NOMO-1 treated with DMSO at 0.1 percent for 48 hours (cell line): ENCODE results near the gene GLI3.

ENCODE experiments used
- DNase-seq: peaks from one replicate; lab custom pipeline; 2025; ENCODE audit not compliant: unreplicated experiment; lab: John Stamatoyannopoulos, UW

Gene GLI3

DNA sequence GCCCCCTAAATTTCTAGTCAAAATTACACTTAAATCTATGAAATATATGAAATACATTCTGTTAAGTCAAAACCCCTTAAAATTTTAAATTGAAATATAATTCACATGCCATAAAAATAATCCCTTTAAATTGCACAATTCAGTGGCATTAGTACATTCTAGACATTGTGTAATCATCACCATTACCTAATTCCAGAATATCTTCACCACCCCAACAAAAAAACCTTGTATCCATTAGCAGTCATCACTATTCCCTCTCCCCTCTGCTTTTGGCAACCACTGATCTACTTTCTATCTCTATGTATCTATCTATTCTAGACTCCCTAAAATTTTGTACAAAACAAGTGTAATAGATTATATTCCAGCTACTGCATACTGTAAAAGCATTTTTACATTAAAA, 261.2 kb downstream of the GLI3 start:
- DNase-seq = no peak

DNA sequence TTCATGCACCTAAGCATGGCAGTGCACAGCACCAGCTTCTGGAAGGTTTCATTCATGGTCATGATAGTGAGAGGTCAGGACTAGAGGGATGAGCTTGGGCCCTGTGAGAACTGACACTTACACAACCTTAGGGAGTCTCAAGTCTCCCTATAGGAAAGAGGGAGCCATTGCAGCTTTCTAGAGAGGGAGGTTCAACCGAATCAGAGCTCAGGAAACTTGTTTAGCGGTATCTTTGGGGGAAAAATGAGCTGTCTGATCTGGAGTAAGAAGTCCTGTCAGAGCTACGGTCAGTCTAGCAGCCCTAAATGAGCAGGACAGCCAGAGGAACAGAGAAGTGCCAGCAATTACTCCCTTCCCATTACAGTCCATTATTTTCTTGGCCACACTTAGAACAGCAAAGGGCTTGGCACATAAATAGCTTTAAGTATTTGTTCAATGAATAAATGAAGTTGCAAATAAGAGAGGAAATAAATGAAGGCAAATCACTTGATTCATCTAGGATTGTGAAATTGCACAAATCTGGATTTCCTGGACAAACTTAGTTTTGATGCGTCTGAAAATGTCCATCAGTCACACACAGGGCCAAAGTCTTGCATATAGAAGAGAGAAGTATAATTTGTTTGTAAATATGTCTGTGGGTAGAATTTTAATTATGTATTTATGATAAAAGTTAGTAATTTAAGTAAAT, 262.0 kb downstream of the GLI3 start:
- DNase-seq = no peak

- no peak for DNase-seq
Observed at GRCh38 chr7:41973202-41973730, 263.7 kb downstream of the GLI3 start.

- DNase-seq = no peak
Observed at GRCh38 chr7:41972776-41973175, 264.2 kb downstream of the GLI3 start.

GRCh38 chr7:41972270-41972669, 264.7 kb downstream of the GLI3 start:
- DNase-seq = no peak

DNA sequence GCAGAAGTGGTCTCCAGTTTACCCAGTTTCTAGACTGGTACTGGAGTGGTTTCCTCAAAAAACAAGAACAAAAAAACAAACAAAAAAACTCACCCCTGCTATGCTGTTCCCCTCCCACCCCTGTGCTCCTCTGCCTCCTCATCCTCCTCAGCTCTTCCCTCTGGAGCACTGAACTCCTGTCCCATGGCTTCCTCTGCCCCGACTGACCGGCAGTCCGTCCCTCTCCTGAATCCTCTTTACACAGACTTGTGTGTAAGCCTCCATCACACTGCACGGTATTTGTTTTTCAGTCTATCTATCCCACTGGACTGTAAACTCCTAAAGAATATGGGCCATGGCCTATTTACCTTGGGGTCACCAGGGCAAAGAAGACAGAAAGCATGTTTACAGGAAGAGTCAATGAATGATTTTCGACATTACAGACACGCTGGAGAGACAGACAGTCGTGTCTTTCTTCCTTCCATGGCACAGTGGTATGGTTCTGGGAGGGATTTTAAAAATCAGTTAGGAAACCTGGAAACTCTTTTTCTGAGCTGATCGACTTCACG, 265.3 kb downstream of the GLI3 start:
- no peak for DNase-seq

DNA sequence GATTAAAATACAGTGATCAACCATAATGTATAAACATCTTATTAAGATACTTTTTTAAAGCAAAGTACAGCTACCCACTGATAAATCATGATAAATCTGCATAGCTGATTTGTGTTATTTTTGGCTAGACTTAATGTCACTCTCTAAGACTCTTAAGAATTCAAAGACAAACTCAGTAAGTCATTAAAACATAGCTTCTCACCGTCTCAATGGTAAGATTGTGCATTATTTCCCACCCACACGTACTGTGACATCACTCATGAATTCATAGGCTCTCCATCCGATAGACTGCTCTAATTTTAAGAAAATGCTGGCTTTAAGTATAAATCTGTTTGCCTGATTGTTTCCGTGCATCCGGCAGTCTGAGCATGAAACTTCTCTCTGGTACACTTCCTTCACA, 266.1 kb downstream of the GLI3 start:
- no peak for DNase-seq

DNA sequence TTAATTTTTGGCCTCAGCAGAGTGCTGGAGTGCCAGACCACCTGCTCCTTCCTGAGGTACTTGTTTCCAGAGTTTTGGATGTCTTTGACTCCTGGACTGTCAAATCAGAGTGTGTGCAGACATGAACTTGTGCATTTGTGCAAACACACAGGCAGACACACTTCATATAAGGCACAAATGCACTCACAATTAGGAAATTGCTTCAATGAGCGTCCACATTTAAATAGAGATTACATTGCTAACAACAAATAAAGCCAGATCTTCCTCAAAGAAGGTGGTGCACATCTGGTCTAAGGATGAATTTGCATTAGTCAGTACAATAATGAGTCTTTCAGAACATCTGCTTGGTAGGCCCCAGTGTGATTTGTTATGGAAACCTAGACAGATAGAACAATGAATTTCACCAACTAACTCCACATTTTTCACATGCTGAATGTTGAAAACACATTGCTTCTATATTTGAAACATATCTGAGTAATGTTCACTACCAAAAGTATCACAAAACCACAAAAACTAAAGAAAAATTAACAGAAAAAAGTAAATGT, 267.4 kb downstream of the GLI3 start:
- DNase-seq = no peak

GRCh38 chr7:41967156-41967555, 269.9 kb downstream of the GLI3 start:
- DNase-seq = no peak

DNA sequence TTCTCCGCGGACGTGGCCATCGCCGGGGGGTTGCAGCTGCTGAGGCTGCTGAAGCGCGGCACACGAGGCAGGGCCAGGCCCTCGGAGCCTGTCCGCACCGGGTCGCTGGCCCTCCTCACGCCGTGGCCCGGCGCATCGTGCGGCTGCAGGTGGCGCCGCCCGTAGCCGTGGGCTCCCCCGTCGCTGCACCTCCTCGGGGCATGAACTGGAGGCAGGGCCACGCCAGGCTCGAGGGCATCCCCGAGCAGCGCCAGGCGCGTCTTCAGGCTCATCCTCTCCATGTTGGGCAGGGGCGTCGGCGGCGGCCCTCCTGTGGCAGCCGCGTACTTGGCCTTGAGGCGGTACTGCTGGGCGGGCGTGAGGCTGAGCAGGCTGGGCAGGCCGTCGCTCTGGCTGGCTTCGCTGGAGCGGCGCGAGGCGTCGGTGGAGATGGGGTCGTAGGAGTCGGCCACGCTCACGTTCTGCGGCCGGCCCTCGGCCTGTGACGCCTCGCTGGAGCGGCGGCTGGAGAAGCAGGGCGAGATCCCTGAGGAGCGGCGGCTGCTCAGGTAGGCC, 271.0 kb downstream of the GLI3 start:
- DNase-seq = no peak

GRCh38 chr7:41964849-41965745, 271.9 kb downstream of the GLI3 start:
- no peak for DNase-seq

GRCh38 chr7:41964183-41964753, 272.7 kb downstream of the GLI3 start:
- no peak for DNase-seq

GRCh38 chr7:41956705-41957104, 280.3 kb downstream of the GLI3 start:
- DNase-seq = no peak

GRCh38 chr7:41955893-41956675, 280.9 kb downstream of the GLI3 start:
- DNase-seq = no peak

DNA sequence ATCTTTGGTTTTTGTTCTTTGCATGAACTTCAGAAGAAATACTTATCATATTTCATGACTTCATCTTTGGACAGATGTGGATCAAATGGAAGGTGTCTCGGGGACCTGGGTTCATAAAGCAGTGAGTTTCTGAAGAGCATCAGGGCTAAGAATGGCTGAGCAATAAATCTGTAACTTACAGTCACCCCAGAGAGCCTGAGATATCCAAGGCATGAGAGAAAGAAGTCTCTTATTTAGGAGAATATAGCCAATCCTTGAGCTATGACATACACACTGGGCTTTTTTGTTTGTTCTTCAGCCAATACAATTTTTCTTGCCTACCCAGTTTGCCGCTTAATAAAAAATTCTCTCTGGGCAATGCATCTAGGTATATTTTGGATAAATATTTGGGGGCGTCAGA, 281.6 kb downstream of the GLI3 start:
- no peak for DNase-seq

DNA sequence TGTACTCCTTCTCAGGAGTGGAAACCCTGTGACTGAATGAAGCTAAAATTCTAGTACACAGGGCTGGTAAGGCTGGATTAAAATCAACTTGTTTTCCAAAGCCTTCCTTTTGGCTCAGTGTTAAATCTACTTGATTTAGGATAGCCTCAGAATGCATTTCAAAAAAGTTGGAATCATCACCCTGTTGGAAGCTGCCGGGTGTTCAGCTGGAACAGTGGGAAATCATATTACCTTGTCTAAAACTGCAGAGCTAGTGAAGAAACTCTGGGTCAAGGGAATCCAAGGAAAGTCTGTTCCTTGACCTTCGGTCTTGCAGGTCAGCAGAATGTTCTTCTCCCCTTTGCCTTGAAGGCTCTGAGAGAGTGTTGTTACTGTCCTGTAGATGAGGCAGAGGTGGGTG, 282.0 kb downstream of the GLI3 start:
- no peak for DNase-seq

DNA sequence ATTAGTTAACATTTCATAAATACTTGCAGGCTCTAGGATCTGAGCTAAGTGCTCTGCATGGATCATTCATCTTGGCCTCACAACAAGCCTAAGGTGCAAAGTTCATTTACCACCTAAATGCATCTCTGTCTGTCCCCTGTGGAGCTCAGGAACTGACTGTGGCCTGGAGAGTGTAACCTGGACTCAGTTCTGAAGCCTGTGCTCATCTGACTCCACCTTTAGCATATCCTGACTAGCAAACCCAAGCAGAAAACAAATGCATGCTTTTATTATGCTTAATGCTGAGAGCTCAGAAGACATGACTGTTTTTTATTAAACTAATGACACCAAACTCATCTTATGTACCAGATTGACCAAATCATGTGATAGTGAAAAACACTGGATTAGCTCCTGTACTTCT, 288.5 kb downstream of the GLI3 start:
- DNase-seq = no peak

GRCh38 chr7:41943094-41943577, 293.9 kb downstream of the GLI3 start:
- peak; percentile 74 for DNase-seq

DNA sequence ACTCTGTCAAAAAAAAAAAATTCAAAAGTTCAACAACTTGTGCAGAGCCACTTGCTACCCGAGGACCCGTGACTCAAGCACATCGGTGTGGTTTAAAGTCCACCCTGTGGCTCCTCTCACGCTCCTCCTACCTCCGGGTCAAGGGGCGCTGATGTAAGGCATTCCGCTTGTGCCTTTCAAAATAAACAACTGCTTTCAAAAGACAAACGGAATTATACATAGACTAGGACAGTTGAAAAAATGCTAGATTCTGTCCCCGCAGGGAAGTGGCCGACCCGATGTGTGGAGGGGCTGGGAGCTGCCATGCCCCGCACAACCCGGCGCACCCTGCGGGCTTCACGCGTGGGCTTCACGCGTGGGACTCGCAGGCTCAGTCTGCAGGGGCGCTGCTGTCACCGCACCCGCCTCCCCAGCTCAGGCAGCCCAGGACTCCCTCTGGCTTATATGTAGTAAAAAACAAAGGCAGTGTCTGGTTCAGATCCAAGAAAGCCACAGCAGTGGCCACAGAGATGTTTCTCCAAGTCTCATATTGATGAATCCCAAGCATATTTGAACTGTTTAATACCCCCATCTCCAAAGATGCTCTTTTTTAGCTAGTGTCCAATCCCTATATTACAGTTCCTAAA, 294.4 kb downstream of the GLI3 start:
- DNase-seq = peak; percentile 5
